Type B pancreatic cell (in vitro differentiated cells): Measurements from ENCODE around the gene OLFML2B. TPM values are rescaled to one million over a fixed set of nuclear protein-coding genes. Genes with fewer than 3 reads are reported as not detected.

ENCODE experiments used
- total RNA-seq: library from RNA; stranded (reverse); gene quantifications from 2 replicates; pipeline ENCODE4 v1.2.1, GENCODE V29; 2021; ENCODE audit warnings: low replicate concordance

OLFML2B gene
- total RNA-seq, 1 donor from 2014 or later, result 35.0 TPM

Other genes with a start within 250 kb of the OLFML2B start
- 10.3 and 10.4 TPM in 2 replicates for gene NOS1AP, start 45.8 kb upstream of the OLFML2B start, total RNA-seq